ENCODE measurements around the gene LAD1.

LAD1 gene

DNA sequence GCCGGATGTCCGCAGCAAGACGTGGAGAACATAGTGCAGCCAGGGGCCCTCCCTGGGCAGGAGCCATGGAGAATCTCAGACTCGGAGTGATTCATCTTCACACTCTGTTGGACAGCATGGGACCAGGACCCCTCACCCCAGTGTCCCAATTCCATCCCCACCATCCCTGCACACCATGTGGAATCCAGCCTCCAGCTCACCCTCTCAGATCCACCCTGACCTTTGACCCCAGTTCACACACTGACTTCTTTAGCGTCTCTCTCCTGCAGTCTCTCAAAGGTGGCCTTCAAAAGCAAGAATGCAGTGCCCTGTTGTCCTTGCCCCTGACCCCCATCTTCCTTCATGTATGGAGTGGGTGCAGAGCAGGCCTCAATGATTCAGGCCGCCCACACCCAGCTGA lies 24.5 kb upstream of the LAD1 start:
- no peak overlapping the region for H3K27ac ChIP-seq
- no peak for TF ChIP-seq ZFX (IDR thresholded peaks at IDR 0.05; ENCODE audit: borderline replicate concordance)
- TF ChIP-seq, protein P1, sequence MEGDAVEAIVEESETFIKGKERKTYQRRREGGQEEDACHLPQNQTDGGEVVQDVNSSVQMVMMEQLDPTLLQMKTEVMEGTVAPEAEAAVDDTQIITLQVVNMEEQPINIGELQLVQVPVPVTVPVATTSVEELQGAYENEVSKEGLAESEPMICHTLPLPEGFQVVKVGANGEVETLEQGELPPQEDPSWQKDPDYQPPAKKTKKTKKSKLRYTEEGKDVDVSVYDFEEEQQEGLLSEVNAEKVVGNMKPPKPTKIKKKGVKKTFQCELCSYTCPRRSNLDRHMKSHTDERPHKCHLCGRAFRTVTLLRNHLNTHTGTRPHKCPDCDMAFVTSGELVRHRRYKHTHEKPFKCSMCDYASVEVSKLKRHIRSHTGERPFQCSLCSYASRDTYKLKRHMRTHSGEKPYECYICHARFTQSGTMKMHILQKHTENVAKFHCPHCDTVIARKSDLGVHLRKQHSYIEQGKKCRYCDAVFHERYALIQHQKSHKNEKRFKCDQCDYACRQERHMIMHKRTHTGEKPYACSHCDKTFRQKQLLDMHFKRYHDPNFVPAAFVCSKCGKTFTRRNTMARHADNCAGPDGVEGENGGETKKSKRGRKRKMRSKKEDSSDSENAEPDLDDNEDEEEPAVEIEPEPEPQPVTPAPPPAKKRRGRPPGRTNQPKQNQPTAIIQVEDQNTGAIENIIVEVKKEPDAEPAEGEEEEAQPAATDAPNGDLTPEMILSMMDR (IDR thresholded peaks at IDR 0.05), result no peak

DNA sequence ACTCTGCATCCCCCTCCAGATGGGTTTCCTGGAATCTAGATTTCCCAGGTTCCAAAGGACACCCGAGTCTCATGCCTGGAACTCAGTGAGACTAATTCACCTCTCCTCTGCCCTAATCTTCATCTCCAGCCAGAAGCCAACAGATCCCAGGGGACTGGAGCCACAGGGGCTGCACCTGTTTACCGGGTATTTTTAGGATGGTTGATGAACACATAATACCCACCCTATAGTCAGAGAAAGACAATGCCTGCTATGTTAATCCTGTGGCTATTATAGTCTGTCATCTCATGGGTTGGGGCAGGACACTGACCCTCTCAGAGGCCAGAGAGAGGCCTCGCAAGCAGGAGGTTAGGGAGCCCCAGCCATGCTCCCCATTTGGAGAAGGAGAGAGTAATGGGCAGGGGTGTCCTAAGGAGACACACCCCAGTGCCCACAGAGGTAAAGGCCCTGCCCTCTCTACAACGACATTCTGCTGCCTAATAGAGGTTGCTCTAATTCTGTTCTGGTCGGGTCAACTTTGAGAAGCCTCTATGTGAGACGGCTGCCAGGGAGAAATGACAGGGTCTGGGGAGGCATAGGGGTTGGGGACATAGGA lies 23.4 kb upstream of the LAD1 start:
- no peak for TF ChIP-seq ZFX (IDR thresholded peaks at IDR 0.05; ENCODE audit: borderline replicate concordance)
- TF ChIP-seq, protein P1 (IDR thresholded peaks at IDR 0.05), result no peak
- no peak overlapping the region for H3K27ac ChIP-seq

DNA sequence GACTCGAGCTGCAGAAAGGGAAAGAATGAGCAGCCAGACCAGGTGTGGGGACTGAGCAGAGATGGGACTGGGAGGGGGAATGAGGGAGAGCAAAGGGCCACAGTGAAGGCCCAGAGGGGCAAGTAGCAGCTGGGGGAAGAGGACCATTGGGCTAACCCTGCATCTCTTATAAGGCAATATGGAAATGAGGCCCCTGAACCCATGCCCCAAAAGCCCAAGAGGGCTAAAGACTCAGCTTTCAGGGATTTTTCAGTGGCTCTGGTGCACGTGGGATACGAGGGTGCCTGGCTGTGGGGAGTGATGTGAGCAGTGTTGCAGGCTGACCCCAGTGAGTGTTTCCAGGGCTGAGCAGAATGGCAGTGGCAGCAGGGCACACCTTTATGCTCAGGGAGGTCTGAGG lies 22.9 kb upstream of the LAD1 start:
- H3K27ac ChIP-seq, result no peak overlapping the region
- TF ChIP-seq ZFX (IDR thresholded peaks at IDR 0.05; ENCODE audit: borderline replicate concordance), result no peak
- TF ChIP-seq, protein P1 (IDR thresholded peaks at IDR 0.05), result no peak

DNA sequence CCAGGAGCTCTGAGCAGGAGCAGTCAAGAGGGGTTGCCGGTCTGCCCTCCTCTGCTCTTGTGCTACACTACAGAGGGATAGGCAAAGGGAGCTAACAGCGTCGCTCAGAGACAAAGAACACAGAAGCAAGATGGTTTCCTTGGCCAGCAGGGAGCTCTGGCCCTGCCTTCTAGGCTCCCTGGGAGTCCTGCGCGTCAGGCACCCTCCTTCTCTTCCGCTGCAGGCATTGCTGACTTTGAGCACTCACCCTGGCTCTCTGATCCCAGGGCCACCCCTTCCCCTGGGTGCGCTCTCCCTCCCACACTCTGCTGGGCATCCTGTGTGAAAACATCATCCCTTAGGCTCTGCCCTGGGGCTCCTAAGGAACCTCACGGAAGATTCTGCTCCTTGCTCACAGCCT lies 21.9 kb upstream of the LAD1 start:
- no peak overlapping the region for H3K27ac ChIP-seq
- TF ChIP-seq, protein P1 (IDR thresholded peaks at IDR 0.05), result no peak
- no peak for TF ChIP-seq ZFX (IDR thresholded peaks at IDR 0.05; ENCODE audit: borderline replicate concordance)

DNA sequence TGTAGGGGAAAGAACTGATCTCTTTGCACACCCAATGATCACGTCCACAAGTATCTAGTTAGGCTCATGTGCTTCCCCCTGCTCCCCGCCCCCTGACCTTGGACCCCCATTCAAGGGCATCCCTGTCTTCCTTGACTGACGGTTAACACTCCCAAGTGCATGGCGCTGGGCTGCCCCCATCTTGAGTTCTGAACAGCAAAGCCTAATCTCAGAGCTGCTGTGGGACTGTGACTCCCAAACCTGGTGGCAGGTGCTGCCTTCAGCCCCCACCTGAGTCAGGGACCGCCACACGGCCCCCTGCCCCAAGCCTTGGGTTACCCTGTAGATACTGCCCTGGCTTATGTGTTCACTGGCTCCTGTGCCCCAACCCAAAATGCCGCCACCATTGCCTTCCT lies 21.5 kb upstream of the LAD1 start:
- no peak overlapping the region for H3K27ac ChIP-seq
- TF ChIP-seq, protein P1 (IDR thresholded peaks at IDR 0.05), result no peak
- no peak for TF ChIP-seq ZFX (IDR thresholded peaks at IDR 0.05; ENCODE audit: borderline replicate concordance)

DNA sequence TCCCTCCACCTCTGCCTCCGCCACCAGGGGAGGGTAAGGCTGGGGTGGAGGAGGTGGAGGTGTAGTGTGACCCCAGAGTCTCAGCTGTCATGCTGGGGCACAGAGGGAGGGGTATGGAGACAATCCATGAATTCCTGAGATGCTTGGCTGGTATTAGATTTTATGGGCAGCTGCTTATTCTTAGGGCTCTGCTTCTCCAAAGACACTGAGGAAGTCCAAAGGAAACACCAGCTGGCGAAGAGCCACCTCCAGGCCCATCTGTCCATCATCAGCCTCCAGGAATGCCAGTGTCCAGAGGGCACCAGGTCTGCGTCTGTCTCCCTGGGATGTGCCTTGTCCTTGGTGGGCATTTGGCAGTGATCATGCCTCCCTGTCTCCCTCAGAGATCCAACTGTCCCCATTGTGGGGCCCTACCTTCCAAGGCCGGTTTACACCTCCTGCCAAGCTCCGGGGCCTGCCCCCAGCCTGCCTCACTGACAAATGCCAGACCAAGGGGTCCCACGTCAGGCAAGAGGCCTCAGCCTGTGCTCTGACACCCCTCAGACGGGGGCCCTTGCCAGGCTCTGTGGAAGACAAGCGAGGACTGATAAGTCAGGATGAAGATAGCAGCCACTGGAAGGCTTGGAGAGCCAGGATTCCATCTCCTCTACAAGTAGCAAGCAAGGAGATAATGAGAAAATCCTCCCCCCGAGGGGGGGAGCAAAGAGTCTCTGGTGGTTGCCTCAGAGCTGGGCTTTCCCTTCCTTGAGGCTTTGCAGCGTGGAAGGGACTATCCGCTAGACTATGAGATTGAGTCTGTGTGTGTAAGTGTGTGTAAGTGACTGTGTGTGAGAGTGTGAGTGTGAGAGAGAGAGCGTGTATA lies 20.9 kb upstream of the LAD1 start:
- H3K27ac ChIP-seq, result no peak overlapping the region
- no peak for TF ChIP-seq ZFX (IDR thresholded peaks at IDR 0.05; ENCODE audit: borderline replicate concordance)
- TF ChIP-seq, protein P1 (IDR thresholded peaks at IDR 0.05), result no peak

DNA sequence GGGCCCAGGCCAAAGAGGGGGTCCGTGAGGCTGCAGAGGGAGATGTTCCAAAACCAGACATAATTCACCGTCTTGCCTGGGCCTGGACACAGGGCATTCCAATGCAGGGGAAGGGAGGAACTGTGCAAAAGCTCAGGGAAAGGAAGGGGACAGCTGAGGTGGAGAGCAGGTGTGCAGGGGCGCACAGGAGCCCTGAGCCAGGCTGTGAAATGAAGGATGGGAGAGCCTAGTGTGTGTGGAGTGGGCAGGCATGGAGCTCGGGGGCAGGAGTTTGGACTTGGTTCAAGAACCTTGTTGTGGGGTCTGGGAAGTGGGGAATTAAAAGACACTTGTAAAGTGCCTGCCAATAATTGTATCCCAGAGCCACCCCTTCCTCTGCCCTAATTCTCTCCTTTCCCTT lies 20.1 kb upstream of the LAD1 start:
- no peak overlapping the region for H3K27ac ChIP-seq
- TF ChIP-seq, protein P1 (IDR thresholded peaks at IDR 0.05), result no peak
- no peak for TF ChIP-seq ZFX (IDR thresholded peaks at IDR 0.05; ENCODE audit: borderline replicate concordance)

Data from 22Rv1 (cell line).